Measurements from ENCODE around the gene FGFR3.

Gene FGFR3

DNA sequence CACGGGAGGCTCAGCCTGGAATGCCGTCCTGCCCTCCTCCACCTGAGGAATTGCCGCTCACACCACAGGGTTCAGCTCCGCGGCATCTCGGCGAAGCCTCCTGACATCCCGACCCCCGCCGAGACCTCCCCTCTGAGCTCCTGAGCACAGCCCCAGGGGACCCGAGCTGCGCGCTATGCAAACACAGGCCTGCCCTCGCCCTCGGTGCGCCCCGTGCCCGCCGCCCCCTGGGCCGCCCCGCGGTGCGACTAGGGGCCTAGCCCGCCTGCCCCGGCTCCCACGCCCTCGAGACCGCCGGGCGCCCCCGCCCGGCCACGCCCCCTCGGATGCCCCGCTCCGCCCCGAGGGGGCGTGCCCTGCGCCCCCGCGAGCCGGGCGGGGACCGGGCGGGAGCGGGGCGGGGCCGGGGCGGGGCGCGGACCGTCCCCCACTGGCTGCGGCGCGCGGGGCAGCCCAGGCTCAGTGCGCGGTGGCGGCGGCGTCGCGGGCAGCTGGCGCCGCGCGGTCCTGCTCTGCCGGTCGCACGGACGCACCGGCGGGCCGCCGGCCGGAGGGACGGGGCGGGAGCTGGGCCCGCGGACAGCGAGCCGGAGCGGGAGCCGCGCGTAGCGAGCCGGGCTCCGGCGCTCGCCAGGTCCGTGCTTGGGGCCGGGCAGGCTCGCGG, at the start of gene FGFR3:
Gene FGFR3 (plus strand): TSS at position 462 of the 664 bp plus-strand sequence. CDS start 642 bp downstream, outside the sequence.
- DNase-seq (ENCODE audit: low read depth), result peak; percentile 54

DNA sequence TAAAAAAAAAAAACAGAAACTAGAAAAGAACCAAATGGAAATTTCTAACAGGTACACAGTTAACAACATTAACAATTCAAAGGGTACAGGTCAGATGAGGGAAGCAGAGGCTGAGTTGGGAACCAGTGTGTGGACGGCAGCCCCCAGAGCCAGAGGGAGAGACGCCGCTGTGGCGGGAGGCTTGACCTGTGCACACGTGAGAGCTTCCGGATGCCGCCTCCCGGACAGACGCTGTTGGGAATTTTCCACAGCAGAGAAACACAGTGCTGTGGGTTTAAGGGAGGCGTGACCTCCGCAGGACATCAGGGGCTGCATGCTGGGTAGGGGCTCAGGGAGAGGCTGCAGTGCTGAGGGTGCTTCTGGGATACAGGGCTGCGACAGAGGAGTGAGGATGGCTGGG, 49.5 kb upstream of the FGFR3 start:
- no peak for DNase-seq (ENCODE audit: low read depth)

DNA sequence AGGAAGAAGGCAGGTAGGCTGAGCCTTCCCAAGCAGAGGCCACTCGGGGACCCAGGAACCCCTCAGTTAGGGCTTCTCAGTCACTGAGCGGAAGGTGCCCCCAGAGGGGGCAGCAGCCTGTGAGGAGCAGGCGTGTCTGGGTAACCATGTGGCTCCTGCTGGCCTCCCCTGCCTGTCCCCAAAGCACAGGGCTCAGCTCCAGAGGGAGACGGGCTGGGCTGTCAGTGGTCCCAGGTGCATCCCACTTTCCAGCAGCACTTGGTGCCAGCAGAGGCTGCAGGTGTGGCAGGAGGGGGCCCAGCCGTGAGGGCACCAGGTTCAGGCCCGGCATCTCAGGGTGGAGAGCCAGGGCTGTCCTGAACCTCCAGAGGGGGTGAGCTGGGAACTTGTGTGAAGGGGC, 49.1 kb upstream of the FGFR3 start:
- no peak for DNase-seq (ENCODE audit: low read depth)

DNA sequence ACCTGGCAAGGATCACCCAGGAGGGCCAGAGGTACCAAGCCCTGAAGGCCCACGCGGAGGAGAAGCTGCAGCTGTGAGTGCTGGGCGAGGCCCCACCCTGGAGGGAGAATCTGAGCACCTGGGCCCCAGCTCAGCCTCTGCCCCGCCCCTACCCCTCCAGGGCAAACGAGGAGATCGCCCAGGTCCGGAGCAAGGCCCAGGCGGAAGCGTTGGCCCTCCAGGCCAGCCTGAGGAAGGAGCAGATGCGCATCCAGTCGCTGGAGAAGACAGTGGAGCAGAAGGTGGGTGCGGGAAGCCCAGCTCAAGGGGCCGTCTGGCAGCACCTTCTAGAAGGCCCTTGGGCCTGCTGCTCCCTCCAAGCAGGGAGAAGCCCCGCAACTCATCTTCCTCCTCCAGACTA, 48.5 kb upstream of the FGFR3 start:
- DNase-seq (ENCODE audit: low read depth), result no peak

DNA sequence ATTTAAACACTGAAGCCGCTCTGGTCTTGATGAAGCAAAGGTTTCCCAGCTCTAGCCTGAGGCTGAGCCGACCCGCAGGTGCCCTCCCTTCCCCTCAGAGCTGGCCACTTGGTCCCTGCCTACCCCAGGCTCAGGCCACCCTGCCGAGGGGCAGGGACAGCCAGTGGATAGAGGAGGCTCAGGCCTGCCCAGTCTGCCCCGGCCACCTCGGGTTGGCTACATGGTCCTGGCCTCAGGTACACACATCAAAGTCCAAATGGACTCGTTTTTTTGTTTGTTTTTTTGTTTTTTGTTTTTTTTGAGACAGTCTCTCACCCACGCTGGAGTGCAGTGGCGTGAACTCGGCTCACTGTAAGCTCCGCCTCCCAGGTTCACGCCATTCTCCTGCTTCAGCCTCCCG, 47.9 kb upstream of the FGFR3 start:
- no peak for DNase-seq (ENCODE audit: low read depth)

DNA sequence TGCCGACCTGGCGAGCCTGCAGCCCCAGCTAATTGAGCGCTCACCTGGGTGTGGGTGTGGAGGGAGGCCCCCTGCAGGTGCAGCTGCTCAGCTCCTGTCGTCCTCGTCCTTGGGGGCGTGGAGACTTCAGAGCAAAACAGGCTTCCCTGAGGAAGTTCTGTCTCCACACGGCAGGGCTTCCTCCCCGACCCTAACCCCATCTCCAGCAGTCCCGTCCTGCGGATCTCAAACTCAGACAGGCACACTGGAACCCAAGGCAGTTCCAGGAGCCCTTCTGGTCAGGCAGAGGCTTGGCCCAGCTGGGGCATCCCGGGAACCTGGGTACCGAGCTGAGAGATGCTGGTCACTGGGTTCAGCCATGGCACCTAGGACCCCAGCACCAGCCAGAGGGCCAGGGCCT, 47.4 kb upstream of the FGFR3 start:
- no peak for DNase-seq (ENCODE audit: low read depth)

DNA sequence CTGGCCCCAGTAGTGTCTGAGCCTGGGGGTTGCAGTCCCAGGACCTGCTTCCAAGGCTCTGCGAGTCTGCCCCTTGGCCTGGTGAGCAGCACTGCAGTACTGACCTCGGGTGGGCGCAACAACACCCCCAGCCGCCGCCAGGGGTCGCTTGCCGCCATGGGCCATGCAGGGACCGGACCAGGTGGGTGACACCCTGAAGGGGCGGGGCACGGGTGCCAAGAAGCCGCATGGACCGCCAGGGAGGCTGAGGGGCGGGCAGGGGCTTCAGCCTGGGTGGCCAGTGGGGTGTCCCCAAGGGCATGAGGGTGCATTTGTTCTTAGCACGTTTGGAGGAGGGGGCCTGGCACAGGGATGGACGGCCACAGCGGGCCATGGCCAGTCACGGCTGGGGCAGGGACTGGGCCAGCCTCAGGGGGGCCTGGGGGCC, 46.8 kb upstream of the FGFR3 start:
- peak; percentile 72 for DNase-seq (ENCODE audit: low read depth)

DNA sequence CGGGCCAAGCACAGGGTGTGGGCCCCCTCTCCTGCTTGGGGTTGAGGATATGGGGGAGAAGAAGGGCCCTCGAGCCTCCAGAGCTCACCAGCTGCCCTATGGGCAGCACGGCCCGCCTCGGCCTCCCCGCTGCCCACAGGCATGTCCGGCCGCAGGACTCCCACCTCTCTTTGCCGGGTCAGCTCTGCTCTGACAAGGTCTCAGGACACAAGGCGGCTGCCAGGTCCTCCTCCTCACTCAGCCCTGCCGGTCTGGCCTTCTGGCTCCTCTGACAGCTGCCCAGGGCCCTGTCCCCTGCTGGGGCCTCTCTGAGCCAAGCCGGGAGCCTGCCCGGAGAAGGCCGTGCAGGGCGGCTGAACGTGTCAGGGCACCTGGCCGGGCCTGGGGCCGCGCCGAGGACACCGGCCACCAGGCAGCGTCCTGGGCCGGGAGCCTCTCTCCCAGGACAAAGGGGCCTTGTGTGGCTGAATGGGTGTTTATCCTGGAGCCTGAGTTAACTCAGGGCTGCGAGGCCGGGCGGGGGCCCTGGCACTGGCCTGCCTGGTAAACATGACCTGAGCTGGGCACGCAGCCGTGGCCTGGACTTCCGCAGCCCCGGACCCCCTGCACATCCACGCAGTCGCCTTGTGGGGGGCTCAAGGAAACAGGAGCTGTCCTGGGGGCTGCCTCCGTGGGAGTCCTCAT, 46.0 kb upstream of the FGFR3 start:
- no peak for DNase-seq (ENCODE audit: low read depth)

DNA sequence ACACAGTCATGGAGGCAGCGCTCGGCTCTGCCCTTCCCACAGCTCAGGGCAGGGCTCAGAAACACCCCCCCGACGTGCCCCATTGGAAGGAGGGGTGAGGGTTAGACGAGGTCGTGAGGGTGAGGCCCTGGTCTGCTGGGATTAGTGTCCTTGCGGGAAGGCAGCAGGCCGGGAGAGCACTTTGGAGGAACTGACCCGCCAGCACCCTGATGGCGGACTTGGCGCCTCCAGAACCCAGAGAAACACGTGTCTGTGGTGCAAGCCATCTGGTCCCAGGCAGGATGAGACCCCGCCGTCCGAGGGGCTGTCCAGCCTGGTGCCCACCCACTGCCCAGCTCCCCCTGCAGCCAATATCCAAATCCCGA, 45.5 kb upstream of the FGFR3 start:
- DNase-seq (ENCODE audit: low read depth), result no peak

DNA sequence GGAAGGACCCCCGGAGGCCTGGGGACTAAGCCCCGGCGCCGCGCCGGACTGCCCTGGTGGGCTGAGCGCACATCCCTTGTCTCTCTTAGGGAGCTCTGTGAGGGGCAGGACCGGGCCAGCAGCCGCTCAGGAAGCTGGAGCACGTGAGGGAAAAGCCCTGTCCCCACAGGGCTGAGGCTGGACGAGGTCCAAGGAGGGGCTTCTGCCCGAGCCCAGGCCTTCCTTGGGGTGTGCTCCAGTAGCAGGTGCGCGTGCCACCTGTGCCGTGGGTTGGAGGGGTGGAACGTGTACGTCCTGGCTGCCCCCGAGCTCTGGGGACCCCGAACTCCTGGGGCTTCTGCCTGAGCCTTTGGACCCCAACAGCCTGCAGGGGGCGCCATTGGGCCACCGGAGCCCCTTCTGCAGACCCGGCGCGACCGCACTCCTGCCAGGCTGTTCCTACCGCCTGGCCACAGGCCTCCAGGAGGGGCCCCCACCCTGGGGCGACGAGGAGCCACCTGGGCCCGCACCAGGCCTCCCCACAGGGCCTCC, 44.6 kb upstream of the FGFR3 start:
- DNase-seq (ENCODE audit: low read depth), result peak; percentile 71

DNA sequence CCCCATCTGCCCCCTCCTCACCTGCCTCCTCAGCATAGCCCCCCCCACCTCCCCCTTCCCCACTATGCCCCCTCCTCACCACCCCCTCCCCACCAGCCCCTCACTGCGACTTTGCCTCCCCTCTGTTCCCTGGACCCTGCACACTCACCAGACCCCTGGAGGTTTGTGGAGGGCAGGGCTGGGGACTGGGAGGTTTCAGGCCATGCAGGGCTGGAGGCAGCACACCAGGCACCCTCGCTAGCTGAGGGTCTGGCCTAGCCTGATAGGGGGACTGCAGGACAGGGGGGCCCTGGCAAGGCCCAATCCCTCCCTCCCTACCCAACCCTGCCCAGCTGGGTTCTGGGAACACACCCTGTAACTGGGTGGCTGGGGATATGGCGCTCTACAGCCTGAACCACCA, 43.7 kb upstream of the FGFR3 start:
- no peak for DNase-seq (ENCODE audit: low read depth)

DNA sequence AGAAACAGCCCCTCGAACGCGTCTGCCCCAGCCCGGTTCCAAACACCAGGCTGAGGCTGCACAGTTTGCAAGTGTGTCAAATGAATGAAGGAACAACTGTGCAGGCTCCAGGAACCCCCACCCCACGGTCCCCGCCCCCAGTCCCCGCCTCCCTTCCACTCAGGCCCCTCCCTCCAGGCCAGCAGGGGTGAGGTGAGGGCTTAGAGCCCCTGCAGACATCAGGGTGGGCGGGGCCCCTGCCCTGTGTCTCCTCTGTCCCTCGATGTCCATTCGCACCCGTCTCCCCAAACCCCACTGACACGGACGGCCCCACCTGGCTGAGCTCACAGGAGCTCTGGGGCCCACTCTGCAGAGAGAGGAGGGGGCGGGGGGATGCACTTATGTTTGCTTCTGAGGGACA, 43.3 kb upstream of the FGFR3 start:
- no peak for DNase-seq (ENCODE audit: low read depth)

DNA sequence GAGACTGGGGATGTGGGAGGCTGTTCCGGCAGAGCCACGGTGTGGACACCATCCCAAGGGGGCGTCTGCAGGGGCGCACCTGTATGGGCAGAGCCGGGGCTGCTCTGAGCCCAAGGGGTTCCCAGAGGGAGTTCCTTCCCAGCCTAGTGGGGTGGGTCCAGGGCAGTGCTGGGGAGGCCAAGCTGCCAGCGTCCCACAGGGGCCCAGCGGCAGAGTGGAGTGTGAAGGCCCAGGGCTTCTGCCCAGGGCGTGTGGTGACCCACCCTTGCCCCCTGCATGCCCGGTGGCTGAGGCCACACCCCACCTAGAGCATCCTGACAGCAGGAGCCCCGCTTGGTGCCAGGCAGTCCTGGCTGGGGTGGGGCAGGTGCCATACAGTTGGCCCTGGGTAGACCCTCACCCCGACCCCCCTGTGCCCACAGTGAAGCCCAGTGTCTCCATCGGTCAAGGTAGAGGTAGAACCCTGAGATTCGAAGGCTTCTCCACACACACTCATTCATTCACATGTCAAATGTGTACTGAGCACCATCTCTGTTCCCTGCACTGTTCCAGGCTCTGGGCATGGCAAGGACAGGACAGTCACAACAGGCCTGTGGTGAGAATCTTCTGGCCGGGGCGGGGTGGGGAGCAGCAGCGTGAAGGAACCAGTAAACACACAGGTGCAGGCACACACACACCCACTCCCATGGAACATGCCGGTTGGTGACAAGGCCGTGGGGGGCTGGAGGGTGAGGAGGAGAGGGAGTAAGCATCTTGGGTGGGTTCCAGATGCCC, 42.5 kb upstream of the FGFR3 start:
- DNase-seq (ENCODE audit: low read depth), result no peak

DNA sequence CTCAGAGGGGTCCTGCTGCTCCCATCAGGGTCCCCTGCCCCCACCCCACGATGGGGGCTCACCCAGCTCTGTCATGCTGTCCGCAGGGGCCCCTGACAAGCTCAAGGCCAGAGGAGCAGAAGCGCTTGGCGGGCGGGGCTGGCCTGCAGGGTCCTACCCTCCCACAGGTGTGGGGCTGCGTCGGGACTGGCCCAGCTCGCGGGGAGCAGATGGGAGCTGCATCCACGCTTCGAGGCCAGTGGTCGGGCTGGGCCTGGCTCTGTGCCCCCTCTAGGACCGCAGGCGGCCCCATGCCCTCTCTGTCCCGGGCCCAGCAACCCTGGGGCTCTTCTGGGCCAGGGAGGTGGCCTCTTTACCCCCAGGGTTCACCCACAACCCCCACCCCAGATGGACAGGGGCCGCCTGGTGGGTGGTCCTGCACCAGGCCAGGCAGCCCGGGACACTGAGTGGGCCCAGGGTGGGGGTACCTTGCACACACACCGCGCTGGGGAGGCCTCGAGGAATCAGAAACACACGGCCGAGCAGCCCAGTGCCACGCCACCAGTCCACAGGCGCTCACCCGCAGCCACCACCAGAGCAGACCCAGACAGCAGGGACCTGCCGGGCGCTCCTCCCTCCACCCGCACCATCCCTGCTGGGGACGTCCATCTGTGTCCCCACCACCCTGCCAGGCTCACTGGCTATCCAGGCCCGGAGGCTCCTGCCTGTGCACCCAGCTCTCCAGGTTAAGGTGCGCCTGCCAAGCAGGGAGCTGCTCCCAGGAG, 41.8 kb upstream of the FGFR3 start:
- DNase-seq (ENCODE audit: low read depth), result no peak

DNA sequence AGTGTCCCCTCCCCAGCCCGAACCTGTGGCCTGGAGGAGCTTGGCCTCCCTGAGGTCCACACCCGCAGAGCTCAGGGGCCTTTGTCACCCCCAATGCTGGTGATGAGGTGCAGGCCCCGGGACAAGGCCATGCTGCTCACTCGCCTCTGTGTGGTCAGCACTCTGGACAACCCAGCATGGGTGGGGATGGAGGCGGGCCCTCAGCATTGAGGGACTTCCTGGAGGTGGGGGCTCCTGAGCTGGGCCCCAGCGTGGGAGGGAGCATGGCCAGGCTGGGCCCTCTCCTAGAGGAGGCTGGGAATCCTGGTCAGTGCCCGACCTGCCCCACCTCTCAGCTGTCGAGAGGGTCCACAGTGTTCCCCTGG, 41.2 kb upstream of the FGFR3 start:
- DNase-seq (ENCODE audit: low read depth), result no peak

DNA sequence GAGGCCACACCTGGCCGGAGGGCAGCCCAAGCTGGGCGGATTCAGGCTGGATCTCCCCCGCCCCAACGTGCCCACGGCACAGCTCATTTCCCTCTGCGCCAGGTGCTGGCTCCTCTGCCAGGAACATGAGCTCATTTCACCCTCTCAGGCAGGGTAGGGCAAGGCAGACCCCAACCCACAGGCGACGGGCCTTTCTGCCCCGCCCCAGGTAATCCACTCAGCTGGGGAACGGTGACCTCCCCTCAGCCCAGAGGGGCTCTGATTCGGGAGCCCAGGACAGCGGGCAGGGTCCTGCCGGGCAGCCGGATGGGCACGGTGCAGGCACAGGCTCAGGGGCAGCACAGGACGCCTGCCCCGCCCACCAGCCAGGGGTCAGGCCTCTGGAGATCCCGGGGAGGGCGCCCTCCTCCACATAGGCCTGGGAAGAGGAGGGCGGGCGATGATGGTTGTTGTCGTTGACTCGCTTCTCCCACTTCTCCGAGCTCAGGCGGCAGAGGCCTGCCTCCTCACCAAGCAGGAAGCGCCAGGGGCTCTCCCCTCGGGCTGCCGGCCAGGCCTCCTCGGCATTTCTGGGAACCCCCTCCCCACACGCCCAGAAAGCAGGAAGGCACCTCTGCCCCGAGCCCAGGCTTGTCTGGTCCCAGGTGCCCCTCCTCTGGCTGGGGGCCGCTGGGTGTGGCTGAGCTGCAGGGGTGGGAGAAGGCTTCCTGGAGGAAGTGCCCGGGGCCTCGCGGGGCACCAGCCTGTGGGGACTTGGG, 40.6 kb upstream of the FGFR3 start:
- DNase-seq (ENCODE audit: low read depth), result peak; percentile 17

DNA sequence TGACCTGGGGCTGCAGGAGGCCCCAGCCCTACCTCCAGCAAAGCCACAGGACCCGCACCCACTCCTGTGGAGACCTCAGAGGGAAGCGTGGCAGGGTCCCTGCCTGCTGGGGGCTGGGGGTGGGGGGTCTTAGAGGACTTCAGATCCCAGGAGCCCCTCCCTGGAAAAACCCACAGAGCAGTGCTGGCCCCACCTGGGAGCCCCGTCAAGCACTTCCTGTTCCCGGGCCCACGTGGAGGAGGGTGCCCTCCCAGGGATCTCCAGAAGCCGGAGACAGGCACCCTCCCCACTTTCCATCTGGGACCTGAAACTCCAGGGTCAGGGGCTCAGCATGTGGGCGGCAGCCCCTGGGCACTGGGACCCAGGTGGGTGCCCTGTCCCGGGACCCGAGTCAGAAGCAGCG, 39.8 kb upstream of the FGFR3 start:
- DNase-seq (ENCODE audit: low read depth), result no peak

DNA sequence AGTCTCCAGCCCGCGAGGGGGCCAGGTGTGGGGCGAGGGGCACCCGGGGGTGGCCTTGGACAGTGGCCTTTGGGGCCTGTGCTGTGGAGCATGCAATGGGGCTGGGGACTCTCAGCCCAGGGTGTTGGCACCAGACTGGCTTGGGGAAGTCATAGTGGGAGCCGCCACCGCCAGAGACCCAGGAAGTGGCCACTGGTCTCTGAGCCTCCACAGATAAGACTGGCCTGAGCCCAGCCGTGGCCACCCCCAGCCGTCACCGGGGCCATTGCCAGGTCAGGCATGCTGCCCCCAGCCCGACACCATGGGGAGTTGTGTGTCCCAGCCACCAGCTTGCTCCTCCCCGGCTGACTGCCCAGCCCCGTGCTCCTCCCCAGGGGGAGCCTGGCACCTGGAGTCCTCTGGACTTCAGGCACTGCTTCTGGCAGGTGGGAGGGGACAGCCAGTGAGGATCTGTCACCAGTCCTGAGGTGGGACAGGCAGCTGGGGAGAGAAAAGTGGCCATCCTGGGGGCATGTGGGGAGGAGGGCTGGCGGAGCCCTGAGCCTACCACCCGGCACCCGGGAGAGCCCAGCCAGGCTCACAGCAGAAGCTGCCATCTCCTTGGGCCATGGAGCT, 39.3 kb upstream of the FGFR3 start:
- DNase-seq (ENCODE audit: low read depth), result no peak

DNA sequence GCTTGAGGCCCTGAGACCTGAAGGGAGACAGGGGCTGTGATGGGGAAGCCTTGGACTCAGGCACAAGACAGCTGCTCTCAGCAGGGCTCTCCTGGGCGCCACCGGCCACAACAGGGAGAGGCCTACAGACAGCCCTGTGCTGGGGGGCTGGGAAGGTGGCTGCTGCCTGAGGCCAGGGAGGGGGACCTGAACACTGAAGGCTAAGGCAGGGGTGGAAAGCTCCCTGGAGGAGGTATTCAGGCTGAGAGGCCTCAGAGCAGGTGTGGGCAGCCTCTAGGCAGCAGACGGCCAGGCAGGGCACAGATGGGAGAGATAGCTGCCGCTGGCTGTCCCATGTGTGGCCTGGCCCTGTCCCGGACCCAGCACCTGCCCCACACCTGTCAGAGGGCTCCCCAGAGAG, 38.8 kb upstream of the FGFR3 start:
- DNase-seq (ENCODE audit: low read depth), result no peak

DNA sequence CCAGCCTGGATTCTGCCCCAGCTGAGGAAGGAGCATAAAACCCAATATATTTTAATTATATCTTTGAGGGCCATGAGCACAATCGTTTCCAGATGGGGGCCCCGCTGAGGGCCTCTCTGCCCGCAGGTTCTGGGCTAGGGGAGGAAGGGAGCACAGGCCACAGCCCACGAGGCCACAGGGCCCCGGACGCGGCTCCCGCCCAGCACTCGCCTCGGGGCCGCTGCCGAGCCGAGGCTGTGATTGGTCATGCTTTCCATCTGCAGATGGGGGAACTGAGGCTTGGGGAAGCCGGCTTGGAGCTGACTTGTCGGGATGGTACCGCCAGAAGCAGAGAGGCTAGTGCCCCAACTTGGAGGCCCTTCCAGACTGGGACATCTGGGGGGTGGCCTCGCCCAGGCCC, 37.8 kb upstream of the FGFR3 start:
- DNase-seq (ENCODE audit: low read depth), result no peak

DNA sequence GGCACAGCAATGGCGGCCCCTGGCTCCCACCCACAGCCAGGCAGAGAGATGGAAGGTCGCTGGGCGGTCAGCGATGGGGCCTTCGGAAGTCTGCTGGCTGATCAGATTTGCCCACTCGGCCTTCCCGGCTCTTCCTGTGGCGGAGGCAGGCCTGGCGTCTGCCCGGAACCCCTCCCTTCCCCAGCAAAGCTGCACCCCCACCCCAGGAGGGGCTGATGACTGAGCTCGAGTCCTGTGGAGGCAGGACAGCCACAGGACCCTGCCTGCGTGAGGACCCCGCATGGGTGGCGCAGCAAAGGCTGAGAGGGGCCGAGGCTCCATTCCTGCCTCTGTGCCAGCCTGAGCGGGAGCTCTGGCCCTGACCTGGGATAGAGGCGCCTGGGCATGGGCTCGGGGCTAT, 37.0 kb upstream of the FGFR3 start:
- no peak for DNase-seq (ENCODE audit: low read depth)

Measured in EH (cell line).